Prostate gland (tissue), 2 donors: ENCODE data around the gene PRMT9. TPM values are rescaled to one million over a fixed set of nuclear protein-coding genes. Genes with fewer than 3 reads are reported as not detected.

Source experiments
- DNase-seq: peaks from one replicate; pipeline ENCODE4 v3.0.0-alpha.2; 2019; ENCODE audit warnings: low spot score
- H3K27ac ChIP-seq, 2 donors: fragments of 200-600 bp; sonication (generic); 2 replicates each; pipeline ENCODE4 v1.5.1; 2017 to 2019
- H3K27me3 ChIP-seq: fragments of 200-600 bp; sonication (generic); replicated peaks from 2 replicates; pipeline ENCODE4 v1.5.1; 2019; ENCODE audit not compliant: insufficient read depth
- H3K36me3 ChIP-seq, 2 donors: fragments of 200-600 bp; sonication (generic); 1 replicate in 1 of 2; 2 replicates in 1 of 2; pipeline versions ENCODE4 v1.5.1 to v1.8.1; 2017 to 2019
- H3K4me1 ChIP-seq: fragments of 200-600 bp; sonication (generic); replicated peaks from 2 replicates; pipeline ENCODE4 v1.5.1; 2019
- H3K4me3 ChIP-seq, 2 donors: fragments of 200-600 bp; sonication (generic); 2 replicates each; pipeline ENCODE4 v1.5.1; 2017 to 2019
- H3K9me3 ChIP-seq: fragments of 200-600 bp; sonication (generic); 2 replicates; pipeline ENCODE4 v1.5.1; 2017
- POLR2A ChIP-seq: fragments of 450-650 bp; IDR thresholded peaks from one replicate; pipeline ENCODE4 v1.6.1; 2016; ENCODE audit warnings: antibody characterized with exemption, mild to moderate bottlenecking
- POLR2AphosphoS5 ChIP-seq: sonication (generic); formaldehyde crosslinking; IDR thresholded peaks from one replicate; pipeline ENCODE4 v1.6.1; 2017; ENCODE audit warnings: antibody characterized with exemption
- WGBS: methylation state at CpG from one replicate; pipeline ENCODE4 v1.1.5; 2018; 5-methylcytosine and 5-hydroxymethylcytosine counted together
- intact Hi-C: fragments of 100-400 bp; cut with DNase I; formaldehyde crosslinking; loops from one replicate; pipeline ENCODE4 v1.14.2; 2022
- total RNA-seq, 2 donors: library from RNA; depleted of rRNA; stranded (reverse); fragments of >200 nt; gene quantifications; one replicate each; pipeline ENCODE4 v1.1.0, GENCODE V29; 2016
- TF ChIP-seq, protein P1 (sequence below), 4 experiments: fragments of 200-600 bp in 2 of 4; fragments of 450-650 bp in 2 of 4; sonication (generic) in 2 of 4; IDR thresholded peaks; 1 replicate in 3 of 4; 2 replicates in 1 of 4; pipeline ENCODE4 v1.5.1; 2016 to 2019; ENCODE audit warnings: antibody characterized with exemption in 4 of 4, mild to moderate bottlenecking in 2 of 4, moderate library complexity in 2 of 4

PRMT9 gene
- 10 to 100 TPM; 10.4 to 15.7 TPM for total RNA-seq

DNA sequence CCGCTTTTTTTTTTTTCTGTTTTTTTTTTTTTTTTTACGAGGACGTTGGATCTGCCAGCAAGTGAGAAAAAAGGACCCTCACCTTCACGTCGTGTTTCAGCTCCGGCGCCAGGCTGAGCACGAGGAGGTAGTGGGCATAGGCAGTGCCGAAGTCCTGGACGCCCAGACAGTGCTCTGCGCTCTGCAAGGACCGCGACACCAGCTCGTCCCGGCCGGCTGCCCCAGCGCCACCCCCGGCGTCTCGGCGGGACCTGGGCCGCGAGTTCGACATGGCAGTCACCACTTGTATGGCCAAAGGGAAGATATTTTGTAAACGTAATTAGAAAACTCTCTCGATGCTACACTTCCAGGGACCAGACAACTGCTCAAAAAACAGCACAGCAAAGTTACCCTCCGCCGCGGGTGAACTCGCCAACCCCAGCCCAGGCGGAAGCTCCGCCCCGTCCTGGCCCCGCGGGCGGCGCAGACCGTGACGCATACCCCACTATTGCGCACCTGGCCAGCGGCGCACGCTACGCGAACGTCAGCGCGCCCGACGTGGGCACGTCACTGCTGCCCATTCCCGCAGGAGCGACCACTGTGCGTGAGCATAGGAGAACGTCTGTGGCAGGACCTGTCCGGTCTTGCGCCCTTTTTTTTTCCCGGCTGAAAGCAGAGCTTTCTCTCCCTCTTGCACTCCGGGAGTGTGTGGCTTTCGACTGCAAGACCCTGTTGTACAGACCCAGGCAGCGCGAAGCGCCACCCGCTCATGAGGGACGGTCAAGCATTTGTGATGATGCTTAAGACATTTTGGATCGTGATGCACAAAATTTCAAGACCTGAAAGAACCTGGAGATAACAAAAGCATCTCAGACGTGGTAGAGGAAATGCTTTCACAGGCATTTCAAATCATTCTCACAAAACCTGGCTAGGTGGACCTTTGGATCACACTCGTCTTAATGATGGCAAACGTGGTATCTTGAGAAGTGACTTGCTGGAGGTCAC, at the start of gene PRMT9:
PRMT9 (minus strand) TSS at position 447 of the 984 bp plus-strand sequence; CDS start at position 271, 176 bp downstream.
- WGBS, result under 1% methylated on average over 69 of the region's 69 CpGs
- Histone ChIP-seq H3K4me1 (no peaks in the 10 kb centered on the region), H3K36me3 (no peaks in the 10 kb centered on the region), H3K9me3 (no peaks in the 10 kb centered on the region), H3K27ac (peak within 1 kb of the TSS; percentile 77 to 84), H3K4me3 (peak within 1 kb of the TSS; percentile 54 to 55), H3K27me3 (no peaks in the 10 kb centered on the region)
- intact Hi-C loops, result no loop called here
- TF ChIP-seq, protein P1, sequence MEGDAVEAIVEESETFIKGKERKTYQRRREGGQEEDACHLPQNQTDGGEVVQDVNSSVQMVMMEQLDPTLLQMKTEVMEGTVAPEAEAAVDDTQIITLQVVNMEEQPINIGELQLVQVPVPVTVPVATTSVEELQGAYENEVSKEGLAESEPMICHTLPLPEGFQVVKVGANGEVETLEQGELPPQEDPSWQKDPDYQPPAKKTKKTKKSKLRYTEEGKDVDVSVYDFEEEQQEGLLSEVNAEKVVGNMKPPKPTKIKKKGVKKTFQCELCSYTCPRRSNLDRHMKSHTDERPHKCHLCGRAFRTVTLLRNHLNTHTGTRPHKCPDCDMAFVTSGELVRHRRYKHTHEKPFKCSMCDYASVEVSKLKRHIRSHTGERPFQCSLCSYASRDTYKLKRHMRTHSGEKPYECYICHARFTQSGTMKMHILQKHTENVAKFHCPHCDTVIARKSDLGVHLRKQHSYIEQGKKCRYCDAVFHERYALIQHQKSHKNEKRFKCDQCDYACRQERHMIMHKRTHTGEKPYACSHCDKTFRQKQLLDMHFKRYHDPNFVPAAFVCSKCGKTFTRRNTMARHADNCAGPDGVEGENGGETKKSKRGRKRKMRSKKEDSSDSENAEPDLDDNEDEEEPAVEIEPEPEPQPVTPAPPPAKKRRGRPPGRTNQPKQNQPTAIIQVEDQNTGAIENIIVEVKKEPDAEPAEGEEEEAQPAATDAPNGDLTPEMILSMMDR (IDR thresholded peaks at IDR 0.05), result no peak
- TF ChIP-seq POLR2A (peak; percentile 73), POLR2AphosphoS5 (peak; percentile 93)
- DNase-seq, result peak; percentile 78

DNA sequence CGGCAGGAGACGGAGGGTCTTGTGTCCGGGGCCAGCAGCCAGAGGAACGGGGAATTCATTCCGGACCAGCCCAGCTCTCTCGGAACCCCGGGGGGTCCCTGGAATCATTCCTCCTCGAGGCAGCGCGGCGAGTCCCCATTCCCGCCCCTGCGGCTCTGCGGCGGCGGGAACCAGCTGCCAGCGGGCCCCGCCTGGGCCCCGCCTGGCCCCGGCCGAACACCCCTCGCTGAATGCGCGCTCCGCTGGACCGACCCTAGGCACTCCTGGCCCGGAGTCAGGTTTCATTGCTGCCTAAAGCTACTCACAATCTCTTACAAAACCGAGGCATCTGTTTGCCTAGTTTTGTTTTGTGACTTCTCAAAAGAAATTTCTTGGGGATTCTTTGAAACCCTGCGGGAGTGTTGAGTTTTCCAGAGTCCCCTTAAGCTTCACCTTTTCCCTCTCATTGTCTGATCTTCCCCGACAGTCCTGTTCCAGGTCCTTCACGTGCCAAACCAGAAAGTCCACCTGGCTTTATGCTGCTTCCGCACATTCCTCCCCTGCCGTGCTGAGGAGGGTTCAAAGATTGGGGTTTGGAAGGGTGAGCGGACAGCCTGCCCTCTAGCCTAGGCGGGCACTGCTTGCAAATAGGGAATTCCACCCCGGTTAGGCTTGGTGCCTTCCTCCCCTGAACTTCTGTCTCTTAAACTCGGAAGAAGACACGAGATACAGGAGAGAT, 48.7 kb upstream of the PRMT9 start:
- Histone ChIP-seq H3K9me3 (no peaks in the 10 kb centered on the region), H3K27me3 (no peaks in the 10 kb centered on the region), H3K27ac (peak overlapping the region; percentile 79 to 85), H3K4me1 (peaks cover 2% of the 10 kb centered on the region), H3K36me3 (no peaks in the 10 kb centered on the region), H3K4me3 (peak overlapping the region; percentile 48 to 61)
- TF ChIP-seq, protein P1 (IDR thresholded peaks at IDR 0.05), result no peak
- no peak for TF ChIP-seq POLR2AphosphoS5
- intact Hi-C loops, result loop anchor here (5.0 kb wide), 2 partner anchors 100 to 130 kb away; no protein-coding TSS in a partner anchor
- 1% methylated on average over 38 of the region's 38 CpGs for WGBS
- no peak for DNase-seq

DNA sequence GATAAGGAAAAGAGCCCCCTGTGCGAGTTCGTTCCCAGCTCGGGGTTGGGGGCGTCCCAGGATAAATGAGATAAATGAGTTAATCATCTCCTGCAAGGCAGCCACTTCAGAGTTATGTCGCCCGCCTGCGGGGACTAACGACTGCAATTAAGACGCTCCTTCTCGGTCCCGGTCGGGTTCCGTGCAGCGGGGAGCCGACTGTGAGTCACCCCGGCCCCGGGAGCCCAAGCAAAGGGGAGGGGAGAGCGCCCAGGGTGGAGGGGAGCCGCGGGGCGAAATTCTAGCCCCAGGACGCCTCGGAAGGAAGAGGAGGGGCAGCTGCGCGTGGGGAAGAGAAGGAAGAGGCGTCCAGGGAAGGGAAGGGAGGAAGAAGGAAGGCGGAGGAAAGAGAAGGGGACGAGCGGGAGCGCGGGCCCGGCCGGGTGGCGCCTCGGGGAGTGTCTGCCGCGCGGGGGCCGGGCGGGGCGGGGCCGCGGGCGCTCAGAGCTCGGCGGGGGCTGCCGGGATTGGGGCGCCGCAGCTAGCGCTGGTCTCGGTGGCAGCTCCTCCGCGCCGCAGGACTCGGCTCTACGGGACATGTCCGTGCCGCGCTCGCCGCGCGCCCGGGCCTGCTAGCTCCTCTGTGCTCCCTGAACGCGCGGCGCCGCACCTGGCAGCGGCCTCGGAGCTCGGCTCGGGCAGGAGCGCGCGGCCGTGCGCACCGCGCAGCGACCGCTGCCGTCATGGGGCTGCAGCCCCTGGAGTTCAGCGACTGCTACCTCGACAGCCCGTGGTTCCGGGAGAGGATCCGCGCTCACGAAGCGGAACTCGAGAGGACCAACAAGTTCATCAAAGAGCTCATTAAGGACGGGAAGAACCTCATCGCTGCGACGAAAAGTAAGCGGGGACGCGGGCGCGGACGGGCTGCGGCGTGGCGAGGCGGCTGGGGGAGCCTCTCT, 47.9 kb upstream of the PRMT9 start, which contains the start of gene ARHGAP10:
ARHGAP10 (plus strand) TSS at position 509 of the 938 bp plus-strand sequence; CDS start at position 723, 214 bp downstream.
- DNase-seq, result peak; percentile 58
- Histone ChIP-seq H3K4me1 (peaks cover 2% of the 10 kb centered on the region), H3K9me3 (no peaks in the 10 kb centered on the region), H3K36me3 (no peaks in the 10 kb centered on the region), H3K4me3 (peak within 1 kb of the TSS; percentile 48 to 61), H3K27me3 (no peaks in the 10 kb centered on the region), H3K27ac (peak within 1 kb of the TSS; percentile 79 to 85)
- under 1% methylated on average over 104 of the region's 106 CpGs for WGBS
- intact Hi-C loops, result loop anchor here (5.0 kb wide), 2 partner anchors 100 to 130 kb away; no protein-coding TSS in a partner anchor
- TF ChIP-seq POLR2A (peak; percentile 12), POLR2AphosphoS5 (peak; percentile 27)
- TF ChIP-seq, protein P1 (IDR thresholded peaks at IDR 0.05), result no peak

DNA sequence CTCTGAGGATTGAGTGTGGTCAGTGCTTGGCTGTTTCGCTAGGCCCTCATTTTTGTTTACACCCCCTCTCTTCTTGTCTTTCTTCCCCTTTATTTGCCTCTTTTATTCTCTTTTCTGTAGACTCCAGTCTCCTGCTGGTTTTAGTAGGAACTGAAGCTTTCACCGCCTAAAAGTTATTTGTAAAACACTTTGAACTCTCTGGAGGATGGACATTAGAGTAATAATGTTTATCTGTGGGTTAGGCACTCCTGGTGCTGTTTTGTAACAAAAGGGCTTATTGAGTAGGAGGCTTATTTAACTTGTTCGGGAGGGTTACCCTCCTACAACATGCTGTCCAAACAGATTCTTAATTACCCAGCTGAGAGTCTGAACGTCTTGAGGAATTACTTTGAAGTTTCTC, 46.4 kb upstream of the PRMT9 start:
- Histone ChIP-seq H3K9me3 (no peaks in the 10 kb centered on the region), H3K27ac (no peak overlapping the region), H3K36me3 (no peaks in the 10 kb centered on the region), H3K4me3 (no peak overlapping the region), H3K27me3 (no peaks in the 10 kb centered on the region), H3K4me1 (peaks cover 2% of the 10 kb centered on the region)
- WGBS, result 68% methylated on average over 4 of the region's 4 CpGs
- TF ChIP-seq POLR2AphosphoS5, result no peak
- TF ChIP-seq POLR2A, result no peak
- TF ChIP-seq, protein P1 (IDR thresholded peaks at IDR 0.05), result no peak
- no peak for DNase-seq
- intact Hi-C loops, result loop anchor here (5.0 kb wide), 2 partner anchors 102 to 132 kb away; no protein-coding TSS in a partner anchor
